HFFc6 (cell line): Measurements from ENCODE around the gene TNFRSF9. TPM values are rescaled to one million over a fixed set of nuclear protein-coding genes. Genes with fewer than 3 reads are reported as not detected.

ENCODE experiments used
- DNase-seq: peaks from one replicate; pipeline ENCODE4 v3.0.0-alpha.2; 2018
- H3K27ac Mint-ChIP-seq: 2 replicates; pipeline ENCODE4 v1.8.0; 2020; ENCODE audit warnings: mild to moderate bottlenecking, mixed read lengths
- H3K27me3 Mint-ChIP-seq: 2 replicates; pipeline ENCODE4 v1.8.0; 2021; ENCODE audit warnings: mild to moderate bottlenecking, moderate library complexity, mixed read lengths; ENCODE audit not compliant: insufficient read depth
- H3K36me3 Mint-ChIP-seq: 2 replicates; pipeline ENCODE4 v1.8.0; 2021; ENCODE audit warnings: low read depth, mixed read lengths
- H3K4me1 Mint-ChIP-seq: 2 replicates; pipeline ENCODE4 v1.8.0; 2020; ENCODE audit warnings: low read depth, mixed read lengths
- H3K4me3 Mint-ChIP-seq: 2 replicates; pipeline ENCODE4 v1.8.0; 2020; ENCODE audit warnings: mild to moderate bottlenecking, moderate library complexity, mixed read lengths
- H3K9me3 Mint-ChIP-seq: 2 replicates; pipeline ENCODE4 v1.8.0; 2020; ENCODE audit warnings: mild to moderate bottlenecking, mixed read lengths
- total RNA-seq, 6 experiments: library from RNA; stranded (reverse); fragmentation: NEBNext Ultra II Directional; extraction: Animal tissue kit (Norgen Biotek cat#: 25700); gene quantifications; 2 replicates in 1 of 6; 3 replicates in 5 of 6; pipeline ENCODE4 v1.2.3, GENCODE V29; 2021
- TF ChIP-seq, protein P1 (sequence below): fragments of 200-600 bp; sonication (generic); IDR thresholded peaks from 2 replicates; pipeline ENCODE4 v1.5.0; 2021; ENCODE audit warnings: antibody characterized with exemption, mild to moderate bottlenecking

TNFRSF9 gene
- total RNA-seq, 6 experiments from 2014 or later, result not detected

DNA sequence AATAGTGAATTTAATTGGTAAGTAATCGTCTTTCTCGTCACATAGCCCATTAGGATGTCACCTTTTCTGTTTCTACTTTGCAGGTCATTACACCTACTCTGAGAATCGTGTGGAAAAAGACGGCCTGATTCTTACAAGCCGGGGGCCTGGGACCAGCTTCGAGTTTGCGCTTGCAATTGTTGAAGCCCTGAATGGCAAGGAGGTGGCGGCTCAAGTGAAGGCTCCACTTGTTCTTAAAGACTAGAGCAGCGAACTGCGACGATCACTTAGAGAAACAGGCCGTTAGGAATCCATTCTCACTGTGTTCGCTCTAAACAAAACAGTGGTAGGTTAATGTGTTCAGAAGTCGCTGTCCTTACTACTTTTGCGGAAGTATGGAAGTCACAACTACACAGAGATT lies 44.2 kb upstream of the TNFRSF9 start:
- Mint-ChIP-seq H3K27me3 (no peaks in the 10 kb centered on the region), H3K9me3 (no peaks in the 10 kb centered on the region), H3K36me3 (peaks cover 34% of the 10 kb centered on the region), H3K27ac (no peak overlapping the region), H3K4me3 (no peak overlapping the region), H3K4me1 (peaks cover 26% of the 10 kb centered on the region)
- TF ChIP-seq, protein P1, sequence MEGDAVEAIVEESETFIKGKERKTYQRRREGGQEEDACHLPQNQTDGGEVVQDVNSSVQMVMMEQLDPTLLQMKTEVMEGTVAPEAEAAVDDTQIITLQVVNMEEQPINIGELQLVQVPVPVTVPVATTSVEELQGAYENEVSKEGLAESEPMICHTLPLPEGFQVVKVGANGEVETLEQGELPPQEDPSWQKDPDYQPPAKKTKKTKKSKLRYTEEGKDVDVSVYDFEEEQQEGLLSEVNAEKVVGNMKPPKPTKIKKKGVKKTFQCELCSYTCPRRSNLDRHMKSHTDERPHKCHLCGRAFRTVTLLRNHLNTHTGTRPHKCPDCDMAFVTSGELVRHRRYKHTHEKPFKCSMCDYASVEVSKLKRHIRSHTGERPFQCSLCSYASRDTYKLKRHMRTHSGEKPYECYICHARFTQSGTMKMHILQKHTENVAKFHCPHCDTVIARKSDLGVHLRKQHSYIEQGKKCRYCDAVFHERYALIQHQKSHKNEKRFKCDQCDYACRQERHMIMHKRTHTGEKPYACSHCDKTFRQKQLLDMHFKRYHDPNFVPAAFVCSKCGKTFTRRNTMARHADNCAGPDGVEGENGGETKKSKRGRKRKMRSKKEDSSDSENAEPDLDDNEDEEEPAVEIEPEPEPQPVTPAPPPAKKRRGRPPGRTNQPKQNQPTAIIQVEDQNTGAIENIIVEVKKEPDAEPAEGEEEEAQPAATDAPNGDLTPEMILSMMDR, result no peak
- DNase-seq, result no peak

- TF ChIP-seq, protein P1, result no peak
- Mint-ChIP-seq H3K4me1 (peaks cover 11% of the 10 kb centered on the region; the same call in 1 of the 2 replicates), H3K36me3 (peaks cover 38% of the 10 kb centered on the region), H3K4me3 (no peak overlapping the region), H3K27ac (no peak overlapping the region), H3K27me3 (no peaks in the 10 kb centered on the region), H3K9me3 (no peaks in the 10 kb centered on the region)
- no peak for DNase-seq
Measured at GRCh38 chr1:7983086-7983778, 42.6 kb upstream of the TNFRSF9 start.

GRCh38 chr1:7980984-7981383 lies 40.3 kb upstream of the TNFRSF9 start:
- Mint-ChIP-seq H3K9me3 (no peaks in the 10 kb centered on the region), H3K4me1 (peaks cover 6% of the 10 kb centered on the region; the same call in 1 of the 2 replicates), H3K27me3 (no peaks in the 10 kb centered on the region), H3K4me3 (no peak overlapping the region), H3K27ac (no peak overlapping the region), H3K36me3 (peaks cover 35% of the 10 kb centered on the region)
- TF ChIP-seq, protein P1, result no peak
- no peak for DNase-seq

DNA sequence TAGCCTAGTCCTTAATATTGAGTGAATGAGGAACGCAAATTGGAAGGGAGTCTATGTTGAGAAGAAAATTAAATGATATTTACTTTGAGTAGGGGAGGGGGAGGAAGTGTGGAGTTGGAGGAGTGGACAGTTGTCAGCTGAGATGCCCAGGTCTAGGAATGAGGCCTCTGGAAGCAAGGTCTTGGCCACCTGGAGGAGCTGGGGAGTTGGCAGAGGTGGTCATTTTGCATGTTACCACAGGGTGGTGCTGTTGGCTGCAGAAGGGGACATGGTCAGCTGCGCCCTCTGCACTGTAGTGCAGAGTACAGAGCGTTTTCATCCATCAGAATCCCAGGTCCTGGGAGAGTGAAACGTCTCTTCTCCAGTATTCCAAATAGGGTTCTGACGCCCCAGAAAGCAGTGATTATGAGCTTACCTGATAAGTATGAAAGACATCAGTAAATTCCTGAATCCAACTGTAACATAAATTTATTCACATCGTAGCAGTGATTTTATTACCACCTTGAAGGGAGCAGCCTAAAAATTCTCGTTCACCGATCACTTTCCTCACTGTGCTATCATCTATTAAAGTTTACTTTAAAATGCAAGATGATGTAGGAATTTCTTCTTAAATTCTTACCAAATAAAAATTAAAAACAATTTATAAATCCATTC lies 34.7 kb upstream of the TNFRSF9 start:
- TF ChIP-seq, protein P1, result peak; percentile 94
- no peaks in the 10 kb centered on the region for H3K9me3 Mint-ChIP-seq
- H3K4me1 Mint-ChIP-seq, result peaks cover 6% of the 10 kb centered on the region
- H3K36me3 Mint-ChIP-seq, result peaks cover 27% of the 10 kb centered on the region
- no peak overlapping the region for H3K4me3 Mint-ChIP-seq
- H3K27me3 Mint-ChIP-seq, result no peaks in the 10 kb centered on the region
- H3K27ac Mint-ChIP-seq, result no peak overlapping the region
- DNase-seq, result peak; percentile 77

GRCh38 chr1:7973086-7973485 lies 32.4 kb upstream of the TNFRSF9 start:
- peaks cover 35% of the 10 kb centered on the region for H3K36me3 Mint-ChIP-seq
- no peaks in the 10 kb centered on the region for H3K27me3 Mint-ChIP-seq

More at GRCh38 chr1:7973086-7973485, 32.4 kb upstream of the TNFRSF9 start:
- Mint-ChIP-seq H3K9me3 (no peaks in the 10 kb centered on the region), H3K4me1 (peaks cover 6% of the 10 kb centered on the region), H3K27ac (no peak overlapping the region), H3K4me3 (no peak overlapping the region)
- TF ChIP-seq, protein P1, result no peak
- no peak for DNase-seq
